Chondrocyte (in vitro differentiated cells): ENCODE results near the gene MCM9. TPM values are rescaled to one million over a fixed set of nuclear protein-coding genes. Genes with fewer than 3 reads are reported as not detected.

Experiments
- DNase-seq: peaks from one replicate; pipeline ENCODE4 v3.0.0; 2021; ENCODE audit warnings: mixed read lengths, low spot score
- H3K27ac Mint-ChIP-seq: one replicate; pipeline ENCODE4 v1.8.0; 2021; ENCODE audit warnings: mild to moderate bottlenecking, moderate library complexity, mixed read lengths; ENCODE audit not compliant: unreplicated experiment
- H3K27me3 Mint-ChIP-seq: 2 replicates; pipeline ENCODE4 v1.8.0; 2021; ENCODE audit warnings: low read depth, mixed read lengths
- H3K36me3 Mint-ChIP-seq: 2 replicates; pipeline ENCODE4 v1.8.0; 2021; ENCODE audit warnings: low read depth, mixed read lengths
- H3K4me1 Mint-ChIP-seq: 2 replicates; pipeline ENCODE4 v1.8.0; 2021; ENCODE audit warnings: low read depth, mild to moderate bottlenecking, mixed read lengths
- H3K4me3 Mint-ChIP-seq: one replicate; pipeline ENCODE4 v1.8.0; 2021; ENCODE audit warnings: mild to moderate bottlenecking, moderate library complexity, mixed read lengths; ENCODE audit not compliant: unreplicated experiment
- H3K9me3 Mint-ChIP-seq: 2 replicates; pipeline ENCODE4 v1.8.0; 2021; ENCODE audit warnings: low read depth, mixed read lengths
- total RNA-seq: library from RNA; stranded (reverse); gene quantifications from 3 replicates; pipeline ENCODE4 v1.2.1, GENCODE V29; 2021
- TF ChIP-seq, protein P1 (sequence below): fragments of 200-600 bp; sonication (generic); IDR thresholded peaks from 2 replicates; pipeline ENCODE4 v1.5.0; 2021; ENCODE audit warnings: antibody characterized with exemption, mild to moderate bottlenecking, moderate library complexity

MCM9 gene
- total RNA-seq, 1 donor from 2014 or later, result 9.9 TPM

DNA sequence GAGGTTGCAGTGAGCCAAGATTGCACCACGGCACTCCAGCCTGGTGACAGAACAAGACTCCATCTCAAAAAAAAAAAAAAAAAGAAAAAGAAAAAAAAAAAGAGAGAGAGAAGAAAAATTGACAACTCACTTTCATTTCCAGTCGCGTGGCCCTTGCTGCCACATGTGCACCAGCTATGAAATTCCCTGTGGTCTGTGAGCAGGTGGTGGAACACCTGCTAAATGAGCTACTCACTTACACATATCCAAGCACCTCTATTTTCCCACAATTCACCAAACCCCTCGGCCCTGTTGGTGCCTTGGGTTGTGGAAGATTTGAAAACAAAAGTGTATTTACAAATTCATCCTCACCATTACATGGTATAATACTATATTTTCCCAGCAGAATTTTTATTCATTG, 146.3 kb downstream of the MCM9 start:
- Mint-ChIP-seq H3K27me3 (no peaks in the 10 kb centered on the region), H3K36me3 (no peaks in the 10 kb centered on the region), H3K27ac (no peak overlapping the region), H3K9me3 (no peaks in the 10 kb centered on the region), H3K4me3 (no peak overlapping the region), H3K4me1 (peaks cover 9% of the 10 kb centered on the region)
- no peak for DNase-seq
- TF ChIP-seq, protein P1, sequence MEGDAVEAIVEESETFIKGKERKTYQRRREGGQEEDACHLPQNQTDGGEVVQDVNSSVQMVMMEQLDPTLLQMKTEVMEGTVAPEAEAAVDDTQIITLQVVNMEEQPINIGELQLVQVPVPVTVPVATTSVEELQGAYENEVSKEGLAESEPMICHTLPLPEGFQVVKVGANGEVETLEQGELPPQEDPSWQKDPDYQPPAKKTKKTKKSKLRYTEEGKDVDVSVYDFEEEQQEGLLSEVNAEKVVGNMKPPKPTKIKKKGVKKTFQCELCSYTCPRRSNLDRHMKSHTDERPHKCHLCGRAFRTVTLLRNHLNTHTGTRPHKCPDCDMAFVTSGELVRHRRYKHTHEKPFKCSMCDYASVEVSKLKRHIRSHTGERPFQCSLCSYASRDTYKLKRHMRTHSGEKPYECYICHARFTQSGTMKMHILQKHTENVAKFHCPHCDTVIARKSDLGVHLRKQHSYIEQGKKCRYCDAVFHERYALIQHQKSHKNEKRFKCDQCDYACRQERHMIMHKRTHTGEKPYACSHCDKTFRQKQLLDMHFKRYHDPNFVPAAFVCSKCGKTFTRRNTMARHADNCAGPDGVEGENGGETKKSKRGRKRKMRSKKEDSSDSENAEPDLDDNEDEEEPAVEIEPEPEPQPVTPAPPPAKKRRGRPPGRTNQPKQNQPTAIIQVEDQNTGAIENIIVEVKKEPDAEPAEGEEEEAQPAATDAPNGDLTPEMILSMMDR, result no peak

- Mint-ChIP-seq H3K4me3 (no peak overlapping the region), H3K9me3 (no peaks in the 10 kb centered on the region), H3K4me1 (peaks cover 10% of the 10 kb centered on the region), H3K27me3 (no peaks in the 10 kb centered on the region), H3K36me3 (no peaks in the 10 kb centered on the region), H3K27ac (no peak overlapping the region)
- TF ChIP-seq, protein P1, result no peak
- DNase-seq, result no peak
Observed at GRCh38 chr6:118787724-118788423, 147.1 kb downstream of the MCM9 start.

DNA sequence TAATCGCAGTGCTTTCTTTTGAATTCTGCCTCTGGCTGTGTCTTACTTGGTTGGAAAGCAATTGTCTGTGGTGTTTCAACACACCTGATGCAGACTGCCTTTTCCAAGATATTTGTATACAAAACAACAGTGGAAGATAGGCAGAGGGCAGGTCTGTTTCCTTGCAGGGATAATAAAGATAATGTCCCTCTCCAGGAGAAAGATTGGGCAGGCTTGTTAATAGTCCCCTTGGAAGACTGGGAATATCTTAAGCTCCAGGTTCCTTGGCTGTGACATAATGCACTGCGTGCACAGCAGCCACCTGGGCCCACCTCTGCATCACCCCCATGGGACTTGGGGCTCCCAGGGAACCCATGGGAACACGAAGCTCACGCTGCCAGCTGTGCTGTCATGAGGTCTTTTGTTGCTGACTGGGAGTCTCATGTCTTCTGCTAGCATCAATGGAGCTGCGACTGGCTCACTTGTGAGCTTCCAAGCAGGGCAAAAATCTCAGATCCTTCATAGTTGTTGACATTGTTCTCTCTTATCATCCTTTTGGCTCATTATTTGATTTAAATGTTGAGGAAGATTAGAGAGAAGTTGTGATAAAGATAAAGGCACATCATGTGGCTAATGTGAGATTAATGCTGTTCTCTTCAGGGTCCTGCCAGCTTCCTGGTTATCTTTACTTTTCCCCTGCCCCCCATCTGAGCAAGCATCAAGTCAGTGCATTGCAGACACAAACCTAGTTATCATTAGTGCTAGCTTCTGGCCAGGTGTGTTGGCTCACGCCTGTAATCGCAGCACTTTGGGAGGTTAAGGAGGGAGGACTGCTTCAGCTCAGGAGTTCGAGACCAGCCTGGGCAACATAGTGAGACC, 148.1 kb downstream of the MCM9 start:
- no peaks in the 10 kb centered on the region for H3K27me3 Mint-ChIP-seq
- no peak for DNase-seq
- no peak overlapping the region for H3K27ac Mint-ChIP-seq
- no peaks in the 10 kb centered on the region for H3K9me3 Mint-ChIP-seq
- TF ChIP-seq, protein P1, result no peak
- peaks cover 18% of the 10 kb centered on the region for H3K4me1 Mint-ChIP-seq
- no peak overlapping the region for H3K4me3 Mint-ChIP-seq
- H3K36me3 Mint-ChIP-seq, result no peaks in the 10 kb centered on the region

GRCh38 chr6:118785601-118786000, 149.4 kb downstream of the MCM9 start:
- Mint-ChIP-seq H3K27ac (no peak overlapping the region), H3K9me3 (no peaks in the 10 kb centered on the region), H3K27me3 (no peaks in the 10 kb centered on the region), H3K4me3 (no peak overlapping the region), H3K36me3 (no peaks in the 10 kb centered on the region), H3K4me1 (peaks cover 21% of the 10 kb centered on the region)
- TF ChIP-seq, protein P1, result no peak
- no peak for DNase-seq

DNA sequence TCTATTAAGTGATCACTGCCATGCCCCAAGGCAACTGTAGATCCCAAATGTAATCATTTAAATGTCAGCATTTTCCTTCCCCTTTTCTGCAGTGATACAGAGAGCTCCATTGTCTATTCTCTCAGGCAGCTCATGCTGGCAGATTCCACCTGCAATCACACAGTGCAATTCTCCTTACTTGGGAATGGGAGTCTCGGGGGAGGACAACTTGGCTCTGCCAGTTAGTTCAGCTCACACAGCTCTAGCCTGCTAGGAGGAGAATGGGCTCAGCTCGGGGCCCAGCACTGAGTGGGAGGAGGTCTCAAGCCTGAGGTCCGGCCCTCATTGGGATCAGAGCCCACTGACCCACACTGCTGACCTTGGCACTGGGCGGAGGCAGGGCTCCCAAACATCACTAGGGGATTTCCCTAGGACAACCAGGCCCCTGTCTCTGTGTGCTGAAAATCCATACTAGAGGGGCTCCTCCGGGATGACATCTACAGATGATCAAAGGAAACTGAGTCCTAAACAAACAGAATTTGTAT, 150.3 kb downstream of the MCM9 start:
- Mint-ChIP-seq H3K27ac (no peak overlapping the region), H3K36me3 (no peaks in the 10 kb centered on the region), H3K4me1 (peaks cover 21% of the 10 kb centered on the region), H3K4me3 (no peak overlapping the region), H3K9me3 (no peaks in the 10 kb centered on the region), H3K27me3 (peaks cover 2% of the 10 kb centered on the region)
- DNase-seq, result no peak
- TF ChIP-seq, protein P1, result no peak
